GM19438 (cell line): ENCODE measurements around the gene SSTR4.

ENCODE experiments used
- ATAC-seq: cut with Tn5 transposase; IDR thresholded peaks from one replicate; pipeline ENCODE4 v1.9.1; 2021; ENCODE audit warnings: low read depth; ENCODE audit not compliant: unreplicated experiment

Gene SSTR4

DNA sequence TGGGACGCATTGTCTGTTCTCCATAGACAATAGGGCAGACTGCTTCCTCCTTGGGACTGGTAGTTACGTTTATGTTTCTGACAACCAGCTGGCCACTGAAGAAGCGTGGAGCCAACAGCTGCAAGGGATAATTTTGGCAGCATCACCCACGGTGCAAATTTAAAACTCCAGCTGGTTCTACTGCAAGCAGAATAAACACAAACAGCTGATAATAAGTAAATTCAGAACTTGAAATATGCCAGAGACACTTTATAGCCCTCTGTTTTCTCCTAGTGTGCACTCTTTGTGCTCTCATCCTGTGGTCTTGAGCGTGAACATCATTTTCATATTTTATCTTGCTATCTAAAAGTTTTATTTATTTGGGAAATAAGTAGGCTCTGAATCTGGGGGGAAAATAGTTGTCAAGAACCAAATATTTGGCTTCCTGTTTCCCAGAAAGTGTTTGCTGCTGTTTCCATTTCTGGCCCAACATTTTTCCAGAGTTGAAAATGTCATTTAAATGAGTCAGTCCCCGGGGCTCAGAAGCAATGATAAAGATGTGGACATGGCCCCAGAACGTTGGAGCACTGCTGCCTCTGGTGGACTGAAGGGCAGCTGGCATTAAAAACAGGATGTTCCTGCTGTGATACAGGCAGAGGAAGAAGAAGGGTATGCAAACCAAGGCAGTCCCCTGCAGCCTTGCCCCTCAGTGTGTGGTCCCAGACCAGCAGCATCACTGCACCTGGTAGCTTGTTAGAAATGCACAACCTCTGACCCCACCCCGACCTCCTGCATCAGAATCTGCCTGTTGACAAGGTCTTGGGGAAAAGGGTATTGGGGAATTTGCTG, 26.8 kb downstream of the SSTR4 start:
- no peak for ATAC-seq

GRCh38 chr20:23062632-23063031, 27.5 kb downstream of the SSTR4 start:
- ATAC-seq: no peak

- ATAC-seq: no peak
Measured at GRCh38 chr20:23063168-23063567, 28.1 kb downstream of the SSTR4 start.

- ATAC-seq: no peak
Measured at GRCh38 chr20:23063581-23063980, 28.5 kb downstream of the SSTR4 start.

DNA sequence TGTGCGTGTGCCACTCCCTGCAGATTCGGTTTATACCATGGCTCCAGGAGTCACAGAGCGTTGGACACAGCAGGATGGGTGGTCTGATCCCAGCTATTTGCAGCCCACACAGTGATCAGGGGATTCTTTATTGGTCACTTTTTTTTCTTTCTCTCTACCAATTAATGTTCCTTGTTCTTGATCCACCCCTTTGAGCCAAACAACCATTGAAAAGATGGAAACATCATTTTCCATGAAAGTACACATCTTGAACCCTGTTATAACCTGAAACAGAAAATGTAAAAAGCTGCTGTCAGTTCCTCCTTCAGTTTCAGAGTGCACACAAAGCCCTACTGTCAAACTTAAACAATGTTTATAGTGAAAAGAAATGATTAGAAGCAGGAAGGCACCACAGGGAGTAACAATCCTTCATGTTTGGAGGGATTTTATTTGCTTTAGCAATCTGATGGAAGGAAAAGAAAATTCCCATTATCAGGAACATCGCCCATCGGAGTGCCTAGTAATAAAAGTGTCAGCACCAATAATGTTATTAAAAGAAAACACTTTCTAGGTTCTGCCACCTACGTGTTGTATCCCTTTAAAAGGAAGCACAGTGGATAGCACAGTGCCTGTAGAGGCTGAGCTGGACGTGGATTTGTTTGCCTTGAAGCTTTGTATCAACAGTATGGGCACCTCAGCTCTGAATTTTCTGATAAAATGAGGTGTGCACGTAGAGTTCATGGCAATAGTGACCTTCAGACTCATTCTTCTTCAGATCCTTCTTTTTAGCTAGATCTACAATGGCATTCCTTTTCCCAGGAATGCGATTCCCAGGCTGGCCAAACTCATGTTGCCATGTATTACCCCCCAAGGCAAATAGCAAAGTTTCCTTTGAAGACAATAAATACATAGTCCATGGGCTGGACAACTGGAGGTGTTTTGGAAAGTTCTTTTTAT, 30.4 kb downstream of the SSTR4 start:
- no peak for ATAC-seq

GRCh38 chr20:23066772-23067171, 31.7 kb downstream of the SSTR4 start:
- no peak for ATAC-seq

DNA sequence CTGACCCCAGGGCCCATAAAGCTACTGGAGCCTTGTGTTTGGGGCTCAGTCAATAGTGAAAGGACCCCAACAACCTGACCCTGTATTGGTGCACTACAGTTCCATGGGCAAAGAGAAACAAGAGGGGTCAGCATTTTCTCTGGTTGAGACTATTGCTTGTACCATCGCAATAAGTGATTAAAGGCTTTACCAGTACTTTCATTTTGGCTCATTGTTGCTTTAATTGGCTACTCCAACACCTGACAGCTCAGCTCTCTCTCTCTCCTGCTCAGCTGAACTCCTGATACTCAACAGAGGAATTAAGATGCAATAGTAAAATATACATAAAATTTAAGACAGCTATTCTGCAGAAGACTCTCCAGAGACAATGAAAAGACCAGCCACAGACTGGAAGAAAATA, 33.2 kb downstream of the SSTR4 start:
- no peak for ATAC-seq

DNA sequence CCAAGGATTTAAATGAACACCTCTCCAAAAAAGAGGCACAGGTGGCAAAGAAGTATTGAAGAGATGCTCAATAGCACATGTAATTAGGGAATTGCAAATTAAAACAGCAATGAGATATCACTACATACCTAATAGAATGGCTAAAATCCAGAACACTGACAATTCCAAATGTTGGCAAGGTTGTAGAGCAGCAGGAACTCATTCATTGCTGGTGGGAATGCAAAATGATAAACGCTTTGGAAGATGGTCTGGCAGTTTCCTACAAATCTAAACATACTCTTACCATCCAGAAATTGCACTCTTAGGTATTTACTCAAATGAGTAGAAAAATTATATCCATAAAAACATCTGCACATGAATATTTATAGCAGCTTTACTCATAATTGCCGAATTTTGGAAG, 34.0 kb downstream of the SSTR4 start:
- no peak for ATAC-seq

GRCh38 chr20:23071398-23071797, 36.3 kb downstream of the SSTR4 start:
- ATAC-seq: no peak

- ATAC-seq: no peak
Measured at GRCh38 chr20:23071996-23072395, 36.9 kb downstream of the SSTR4 start.

DNA sequence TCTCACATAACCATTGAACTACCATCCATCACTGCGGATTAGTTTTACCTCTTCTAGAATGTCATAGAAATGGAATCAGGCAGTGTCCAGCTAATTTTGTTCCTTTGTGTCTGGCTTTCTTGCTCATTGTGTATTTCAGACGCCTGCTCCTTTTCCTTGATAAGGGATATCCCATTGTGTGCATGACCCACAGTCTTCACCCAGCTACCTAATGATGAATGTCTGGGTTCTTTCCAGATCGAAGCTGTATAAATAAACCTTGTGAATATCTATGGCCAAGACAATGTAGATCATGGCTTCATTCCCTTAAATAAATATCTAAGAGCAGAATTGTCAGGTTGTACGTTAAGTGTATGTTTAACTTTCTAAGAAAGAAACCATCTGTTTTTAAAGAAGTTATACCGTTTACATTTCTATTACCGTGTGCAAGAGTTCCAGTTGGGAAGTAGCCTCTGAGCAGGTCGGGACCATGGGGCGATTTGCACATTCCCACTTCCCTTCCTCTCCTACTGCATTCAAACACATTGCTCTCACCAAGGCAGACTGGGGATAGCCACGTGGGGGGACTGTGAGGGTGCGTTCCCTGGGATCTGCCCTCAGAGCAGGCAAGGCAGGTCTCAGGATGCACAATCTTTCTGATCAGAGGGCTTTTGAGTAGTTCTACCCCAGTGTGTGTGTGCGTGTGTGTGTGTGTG, 37.9 kb downstream of the SSTR4 start:
- no peak for ATAC-seq

DNA sequence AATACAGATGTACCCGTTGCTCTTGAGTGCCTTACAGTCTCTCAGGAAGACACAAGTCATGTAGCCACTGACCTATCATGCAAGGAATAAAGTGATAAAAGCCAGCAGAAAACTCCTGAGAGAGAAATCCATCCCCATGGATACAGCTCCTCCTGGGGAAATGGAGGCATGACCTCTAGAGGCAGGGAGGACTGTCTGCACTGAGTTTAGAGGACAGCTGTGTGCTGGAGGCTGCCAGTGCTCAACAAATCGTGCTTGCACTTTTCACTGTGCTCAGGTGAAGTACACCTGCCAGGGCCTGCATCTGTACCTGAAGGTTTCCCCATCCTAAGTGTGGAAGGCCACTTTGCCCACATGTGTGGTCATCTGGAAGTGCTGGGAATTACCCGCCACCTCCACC, 38.9 kb downstream of the SSTR4 start:
- no peak for ATAC-seq

GRCh38 chr20:23077277-23077676, 42.2 kb downstream of the SSTR4 start:
- ATAC-seq: no peak

GRCh38 chr20:23078351-23079015, 43.4 kb downstream of the SSTR4 start:
- no peak for ATAC-seq

- no peak for ATAC-seq
Measured at GRCh38 chr20:23079016-23079351, 43.9 kb downstream of the SSTR4 start.

DNA sequence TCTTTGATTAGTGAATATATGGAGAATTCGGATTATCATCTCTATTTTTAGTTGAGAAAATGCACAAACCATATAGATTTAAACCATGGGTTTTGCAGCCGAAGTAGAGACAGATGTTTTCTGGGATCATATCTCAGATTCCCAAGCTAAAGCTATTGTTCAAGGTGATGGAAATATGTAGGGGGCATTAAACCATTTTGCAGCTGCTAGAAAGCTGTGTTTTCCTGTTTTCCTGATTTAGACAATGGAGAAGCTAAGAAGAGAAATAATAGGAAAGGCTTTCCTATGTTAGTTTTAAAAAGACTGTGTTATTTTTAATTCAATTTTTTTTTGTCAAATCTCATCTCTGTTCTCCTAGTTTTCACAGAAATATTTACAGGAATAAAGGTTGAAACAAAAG, 44.8 kb downstream of the SSTR4 start:
- no peak for ATAC-seq

DNA sequence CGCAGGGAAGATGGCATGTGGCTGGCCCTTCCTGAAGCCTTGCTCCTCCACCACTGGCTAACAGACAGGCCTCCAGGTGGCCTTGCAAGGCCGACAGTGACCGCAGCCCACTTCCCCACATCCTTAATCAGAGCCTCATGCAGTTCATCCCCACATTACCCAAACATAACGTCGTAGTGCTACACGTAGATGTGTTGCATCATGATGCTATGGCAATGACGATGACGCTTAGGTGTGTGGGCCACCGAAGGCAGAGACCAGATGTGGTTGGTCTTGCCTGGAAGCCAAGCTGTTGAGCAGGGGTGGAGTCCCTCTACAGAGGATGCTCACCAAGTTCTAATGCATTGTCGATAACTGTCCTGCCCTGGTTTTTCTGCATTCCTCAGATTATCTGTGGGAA, 45.4 kb downstream of the SSTR4 start:
- ATAC-seq: no peak

DNA sequence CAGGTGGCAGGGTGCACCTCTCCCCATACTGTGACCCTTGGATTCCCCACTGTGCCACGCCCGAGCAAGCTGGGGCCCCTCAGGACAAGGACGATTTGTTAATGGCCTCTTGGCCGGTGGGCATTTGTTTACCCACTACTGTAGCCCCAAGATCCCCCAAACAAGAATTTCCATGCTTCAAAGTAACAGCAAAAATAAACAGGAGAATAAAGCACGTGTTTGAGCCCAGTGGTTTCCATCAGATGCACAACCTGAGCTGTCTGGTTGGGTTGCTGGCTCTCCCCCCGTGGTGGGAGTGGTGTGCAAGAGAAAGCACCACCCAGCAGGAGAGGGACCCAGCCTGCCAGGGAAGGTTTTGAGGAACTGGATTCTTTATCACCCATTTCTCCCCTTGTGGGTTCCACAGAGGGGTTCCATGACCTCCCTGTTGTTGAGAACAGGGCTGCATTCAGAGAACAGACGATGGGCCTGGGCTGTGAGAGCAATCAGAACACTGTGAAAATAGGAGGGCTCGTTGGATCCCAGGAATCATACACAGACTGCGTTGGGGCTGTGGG, 46.2 kb downstream of the SSTR4 start:
- ATAC-seq: no peak

DNA sequence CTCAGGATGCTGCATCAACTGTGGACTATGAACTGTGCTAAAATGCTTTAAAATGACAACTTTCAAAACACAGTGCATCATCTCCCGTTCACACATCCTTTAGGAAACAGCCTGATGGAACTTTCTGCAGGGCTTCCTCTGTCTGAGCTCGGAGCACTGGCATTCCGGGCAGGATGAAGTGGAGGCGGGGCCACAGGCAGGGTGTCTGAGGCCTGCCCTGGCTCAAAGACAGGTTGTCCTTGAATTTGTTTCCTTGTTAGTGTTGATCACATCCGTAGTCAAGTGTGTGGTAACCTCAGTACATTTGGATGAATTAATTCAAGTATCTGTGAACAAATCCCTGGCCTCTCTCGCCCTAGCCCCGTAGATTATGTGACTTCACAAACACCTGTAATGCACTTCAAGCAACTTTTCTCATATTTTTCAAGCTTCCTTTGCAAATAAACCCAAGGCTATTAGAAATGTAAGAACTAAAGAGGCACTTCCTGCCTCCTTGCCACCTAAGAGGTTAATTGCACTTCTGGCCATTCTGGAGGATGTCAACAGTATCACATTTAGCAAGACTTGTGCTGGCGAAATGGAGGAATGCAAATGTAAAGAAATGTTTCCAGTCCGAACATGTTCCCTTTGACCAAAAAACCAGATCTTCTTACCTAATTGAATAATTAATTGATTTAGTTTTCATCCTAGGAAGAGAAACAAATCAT, 47.9 kb downstream of the SSTR4 start:
- no peak for ATAC-seq
